ENCODE measurements around the gene EXOC3L4. TPM values are rescaled to one million over a fixed set of nuclear protein-coding genes. Genes with fewer than 3 reads are reported as not detected.
A peak's percentile ranks its signal among the peaks of the same experiment; 100 is the strongest.

Gene EXOC3L4
- total RNA-seq, 1 experiment from 2014 or later: not detected

DNA sequence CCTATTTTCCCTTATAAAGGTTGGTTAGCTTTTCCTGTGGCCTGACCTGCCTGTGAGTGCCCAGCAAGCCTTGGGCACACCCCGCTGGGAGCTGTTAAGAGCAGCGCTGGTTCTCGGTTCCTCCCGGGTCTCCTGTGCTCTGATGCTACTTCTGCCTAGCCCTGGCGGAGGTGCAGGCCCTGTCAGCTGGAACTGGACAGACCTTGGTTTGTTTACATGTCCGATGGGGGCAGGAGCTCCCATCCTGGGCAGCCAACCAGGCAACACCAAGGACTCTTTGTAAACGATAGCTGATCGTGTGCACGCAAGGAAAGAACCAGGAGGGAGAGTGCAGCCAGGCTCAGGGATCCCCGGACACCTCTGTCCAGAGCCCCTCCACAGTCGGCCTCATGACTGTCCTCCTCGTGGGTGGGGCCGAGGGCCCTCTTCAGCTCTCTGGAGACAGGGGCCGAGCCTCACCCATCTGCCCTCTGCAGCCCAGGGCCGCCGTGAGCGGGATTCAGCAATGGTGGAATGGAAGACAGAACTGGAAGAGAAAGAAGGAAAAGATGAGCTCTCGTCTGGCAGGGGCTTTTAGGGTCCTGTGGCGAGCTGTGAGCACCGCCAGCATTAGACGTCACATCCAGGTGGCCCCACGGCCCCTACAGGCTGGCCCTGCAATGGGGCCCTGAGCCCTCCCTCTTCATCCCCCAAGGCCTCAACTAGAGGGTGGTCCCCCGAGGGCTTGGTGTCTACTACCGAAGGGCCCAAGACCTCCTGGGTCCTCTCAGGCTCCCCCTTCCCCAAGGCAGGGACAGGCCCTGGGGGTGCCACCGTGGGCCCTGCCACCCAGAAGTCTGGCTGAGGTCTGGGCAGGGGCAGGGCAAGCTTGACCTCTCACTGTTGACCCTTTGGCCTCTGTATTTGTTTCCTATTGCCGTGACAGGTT, 41.1 kb downstream of the EXOC3L4 start:
- POLR2A ChIA-PET: interaction anchor here (0.6 to 1.7 kb wide), 2 partner anchors 199 to 250 kb away, joined by 4 read pairs; partner anchors contain the start of gene MARK3
- Mint-ChIP-seq H3K36me3 (ENCODE audit: insufficient read depth, unreplicated experiment) (peaks cover 11% of the 10 kb centered on the region), H3K27me3 (ENCODE audit: insufficient read depth, unreplicated experiment) (no peaks in the 10 kb centered on the region), H3K4me1 (ENCODE audit: insufficient read depth, unreplicated experiment) (peaks cover 24% of the 10 kb centered on the region), H3K9me3 (ENCODE audit: unreplicated experiment) (no peaks in the 10 kb centered on the region), H3K27ac (ENCODE audit: low read depth, unreplicated experiment) (peak overlapping the region; percentile 62), H3K4me3 (ENCODE audit: unreplicated experiment) (no peak overlapping the region)
- no TSS peak for BruUV-seq (replicated peaks)
- intact Hi-C loops (cut with micrococcal nuclease): no loop called here
- TF ChIP-seq, protein P1, sequence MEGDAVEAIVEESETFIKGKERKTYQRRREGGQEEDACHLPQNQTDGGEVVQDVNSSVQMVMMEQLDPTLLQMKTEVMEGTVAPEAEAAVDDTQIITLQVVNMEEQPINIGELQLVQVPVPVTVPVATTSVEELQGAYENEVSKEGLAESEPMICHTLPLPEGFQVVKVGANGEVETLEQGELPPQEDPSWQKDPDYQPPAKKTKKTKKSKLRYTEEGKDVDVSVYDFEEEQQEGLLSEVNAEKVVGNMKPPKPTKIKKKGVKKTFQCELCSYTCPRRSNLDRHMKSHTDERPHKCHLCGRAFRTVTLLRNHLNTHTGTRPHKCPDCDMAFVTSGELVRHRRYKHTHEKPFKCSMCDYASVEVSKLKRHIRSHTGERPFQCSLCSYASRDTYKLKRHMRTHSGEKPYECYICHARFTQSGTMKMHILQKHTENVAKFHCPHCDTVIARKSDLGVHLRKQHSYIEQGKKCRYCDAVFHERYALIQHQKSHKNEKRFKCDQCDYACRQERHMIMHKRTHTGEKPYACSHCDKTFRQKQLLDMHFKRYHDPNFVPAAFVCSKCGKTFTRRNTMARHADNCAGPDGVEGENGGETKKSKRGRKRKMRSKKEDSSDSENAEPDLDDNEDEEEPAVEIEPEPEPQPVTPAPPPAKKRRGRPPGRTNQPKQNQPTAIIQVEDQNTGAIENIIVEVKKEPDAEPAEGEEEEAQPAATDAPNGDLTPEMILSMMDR (IDR thresholded peaks at IDR 0.05; ENCODE audit: unreplicated experiment): no peak
- no peak for DNase-seq (ENCODE audit: unreplicated experiment)
- CTCF ChIA-PET: interaction anchor here (0.6 to 1.3 kb wide), 4 partner anchors 8 to 258 kb away, joined by 3 to 4 read pairs (median 4); no protein-coding TSS in a partner anchor

DNA sequence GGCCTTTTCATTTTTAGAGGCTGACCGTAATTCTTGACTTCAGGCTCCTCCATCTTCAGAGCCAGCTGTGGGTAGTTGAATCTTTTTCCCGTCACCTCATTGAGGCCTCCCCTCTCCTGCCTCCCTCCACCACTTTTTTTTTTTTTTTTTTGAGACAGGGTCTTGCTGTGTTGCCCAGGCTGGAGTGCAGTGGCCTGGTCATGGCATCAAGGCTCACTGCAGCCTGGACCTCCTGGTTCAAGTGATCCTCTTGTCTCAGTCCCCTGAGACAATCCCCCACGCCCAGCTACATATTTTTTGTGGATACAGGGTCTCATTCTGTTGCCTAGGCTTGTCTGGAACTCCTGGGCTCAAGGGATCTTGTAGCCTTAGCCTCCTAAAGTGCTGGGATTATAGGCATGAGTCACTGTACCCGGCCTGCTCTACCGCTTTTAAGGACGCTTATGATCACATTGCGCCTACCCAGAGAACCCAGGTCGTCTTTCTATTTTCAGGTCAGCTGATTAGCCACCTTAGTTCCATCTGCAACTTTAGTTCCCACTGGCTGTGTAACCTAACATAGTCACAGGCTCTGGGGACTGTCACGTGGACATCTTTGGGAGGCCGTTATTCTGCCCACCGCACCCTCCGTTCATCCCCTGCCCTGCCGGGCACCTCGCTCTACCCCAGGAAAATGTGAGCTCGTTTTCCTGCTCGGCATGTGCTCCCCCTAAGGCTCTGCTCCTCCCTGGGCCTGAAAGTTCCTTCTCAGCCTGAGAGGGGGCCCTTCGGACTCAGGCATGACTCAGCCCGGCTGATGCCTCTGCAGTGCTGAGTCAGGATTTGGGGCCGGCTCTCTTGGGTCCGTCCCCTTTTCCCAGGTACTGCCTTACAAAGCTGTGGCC, 42.1 kb downstream of the EXOC3L4 start:
- CTCF ChIA-PET: interaction anchor here (0.6 to 2.0 kb wide), 7 partner anchors 9 to 145 kb away, joined by 3 to 12 read pairs (median 3); no protein-coding TSS in a partner anchor
- Mint-ChIP-seq H3K4me3 (ENCODE audit: unreplicated experiment) (peak overlapping the region; percentile 35), H3K9me3 (ENCODE audit: unreplicated experiment) (no peaks in the 10 kb centered on the region), H3K27ac (ENCODE audit: low read depth, unreplicated experiment) (peak overlapping the region; percentile 62), H3K36me3 (ENCODE audit: insufficient read depth, unreplicated experiment) (peaks cover 11% of the 10 kb centered on the region), H3K4me1 (ENCODE audit: insufficient read depth, unreplicated experiment) (peaks cover 22% of the 10 kb centered on the region), H3K27me3 (ENCODE audit: insufficient read depth, unreplicated experiment) (peaks cover 4% of the 10 kb centered on the region)
- intact Hi-C loops (cut with micrococcal nuclease): no loop called here
- POLR2A ChIA-PET: interaction anchor here (0.6 to 1.7 kb wide), 10 partner anchors 8 to 322 kb away, joined by 3 to 10 read pairs (median 4); partner anchors contain the start of gene MARK3
- peak; percentile 83 for DNase-seq (ENCODE audit: unreplicated experiment)
- TF ChIP-seq, protein P1 (IDR thresholded peaks at IDR 0.05; ENCODE audit: unreplicated experiment): no peak
- TSS peak; percentile 16 for BruUV-seq (replicated peaks)

DNA sequence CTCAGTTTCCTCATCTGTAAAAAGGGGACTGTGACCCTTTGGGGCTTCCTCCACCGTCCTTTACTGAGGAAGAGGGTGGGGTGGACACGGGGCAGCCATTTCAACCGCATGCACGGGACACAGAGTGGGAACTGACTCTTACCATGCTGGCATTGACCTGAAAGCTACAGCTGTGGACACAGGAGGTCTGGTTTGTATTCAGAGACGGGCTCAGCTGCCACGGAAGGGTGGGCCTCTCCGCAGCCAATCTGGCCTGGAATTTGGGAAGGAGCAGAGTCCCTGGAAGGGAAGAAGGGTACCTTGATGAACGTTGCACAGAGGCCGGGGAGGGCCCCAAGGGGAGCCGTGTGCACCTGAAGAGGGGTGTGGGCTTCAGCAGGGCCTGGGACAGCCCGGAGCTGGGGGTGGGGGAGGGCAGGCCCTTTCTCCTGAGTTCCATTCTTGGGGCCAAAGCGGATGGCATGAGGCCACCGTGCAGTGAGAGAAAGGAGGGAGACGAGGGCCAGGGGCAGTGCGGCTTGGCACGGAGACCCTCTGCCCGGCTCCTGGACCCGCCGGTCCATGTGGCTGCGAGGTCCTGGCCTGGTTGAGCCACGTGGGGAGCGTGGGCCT, 43.3 kb downstream of the EXOC3L4 start:
- no peaks in the 10 kb centered on the region for H3K9me3 Mint-ChIP-seq (ENCODE audit: unreplicated experiment)
- H3K27ac Mint-ChIP-seq (ENCODE audit: low read depth, unreplicated experiment): no peak overlapping the region
- ChIA-PET POLR2A (interaction anchor here (0.6 to 1.7 kb wide), 7 partner anchors 8 to 321 kb away, joined by 3 to 10 read pairs (median 4); no protein-coding TSS in a partner anchor), CTCF (interaction anchor here (0.5 to 2.0 kb wide), 6 partner anchors 9 to 144 kb away, joined by 3 to 12 read pairs (median 4); no protein-coding TSS in a partner anchor)
- H3K36me3 Mint-ChIP-seq (ENCODE audit: insufficient read depth, unreplicated experiment): peaks cover 11% of the 10 kb centered on the region
- DNase-seq (ENCODE audit: unreplicated experiment): no peak
- H3K4me1 Mint-ChIP-seq (ENCODE audit: insufficient read depth, unreplicated experiment): peaks cover 22% of the 10 kb centered on the region
- peaks cover 16% of the 10 kb centered on the region for H3K27me3 Mint-ChIP-seq (ENCODE audit: insufficient read depth, unreplicated experiment)
- no TSS peak for BruUV-seq (replicated peaks)
- H3K4me3 Mint-ChIP-seq (ENCODE audit: unreplicated experiment): no peak overlapping the region
- intact Hi-C loops (cut with micrococcal nuclease): no loop called here
- TF ChIP-seq, protein P1 (IDR thresholded peaks at IDR 0.05; ENCODE audit: unreplicated experiment): no peak
